Measurements from ENCODE around the gene SPRY1. TPM values are rescaled to one million over a fixed set of nuclear protein-coding genes. Genes with fewer than 3 reads are reported as not detected.

SPRY1 gene
- total RNA-seq, 4 donors from 2014 or later = 79.3 to 118 (median 98.4) TPM

DNA sequence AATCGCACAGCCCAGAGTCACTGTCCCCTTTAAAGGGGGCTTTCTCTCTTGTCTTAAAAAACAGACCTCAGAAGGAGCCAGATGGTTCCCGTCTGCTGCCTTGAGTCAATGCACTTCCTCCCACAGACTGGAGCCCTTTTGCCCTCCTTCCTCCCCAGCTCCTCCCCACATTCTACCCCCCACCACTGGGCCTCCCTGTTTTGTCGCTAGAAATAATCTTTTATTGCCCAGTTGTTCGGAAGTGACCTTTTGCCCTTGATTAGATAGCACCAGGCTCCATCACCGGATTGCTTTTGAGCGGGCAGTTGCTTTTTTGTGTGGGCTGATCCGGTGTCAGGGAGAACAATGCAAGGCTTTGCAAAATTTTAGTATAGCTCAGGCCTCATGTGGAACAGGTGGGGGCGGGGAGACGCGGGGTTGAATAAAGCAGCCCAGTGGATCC lies 47.7 kb downstream of the SPRY1 start:
- H3K4me3 ChIP-seq = no peak overlapping the region
- WGBS, 2 donors (ENCODE audit: low coverage in 1 of 2) = 24 to 26% methylated on average over 7 to 10 of the region's 10 CpGs

DNA sequence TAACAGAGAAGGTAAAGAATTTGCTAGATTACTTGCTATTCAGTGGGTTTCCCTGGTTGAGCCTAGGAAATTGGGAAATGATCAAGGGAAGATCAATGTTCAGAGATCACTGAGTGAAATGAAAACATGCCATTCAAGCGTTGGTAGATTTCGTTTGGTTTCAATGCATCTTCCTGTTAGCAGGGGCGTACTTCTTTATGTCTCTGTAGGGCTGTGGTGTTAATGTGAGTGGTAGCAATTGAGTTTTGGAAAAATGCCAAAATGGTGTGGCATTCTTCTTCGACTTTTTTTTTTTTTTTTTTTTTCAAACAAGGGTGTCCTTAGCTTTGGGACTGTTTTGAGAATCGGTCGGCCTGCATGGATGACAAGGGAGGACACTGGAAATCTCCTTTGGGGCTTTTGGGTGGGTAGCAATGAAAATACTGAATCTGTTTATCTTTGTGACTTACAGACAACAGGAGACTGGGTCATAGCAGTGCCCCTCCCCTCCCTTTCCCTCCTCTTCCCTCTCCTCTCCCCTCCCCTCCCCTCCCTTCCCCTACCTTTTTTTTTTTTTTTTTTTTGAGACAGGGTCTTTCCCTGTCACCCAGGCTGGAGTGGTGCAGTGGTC lies 50.4 kb downstream of the SPRY1 start:
- Histone ChIP-seq H3K27me3 (no peaks in the 10 kb centered on the region), H3K36me3 (no peaks in the 10 kb centered on the region), H3K9me3 (no peaks in the 10 kb centered on the region), H3K4me3 (no peak overlapping the region), H3K4me1 (peaks cover 0 to 16% (median 0%) of the 10 kb centered on the region in 3 donors), H3K27ac (no peak overlapping the region)
- no peak for TF ChIP-seq EP300 (IDR thresholded peaks at IDR 0.05)
- TF ChIP-seq, protein P1, sequence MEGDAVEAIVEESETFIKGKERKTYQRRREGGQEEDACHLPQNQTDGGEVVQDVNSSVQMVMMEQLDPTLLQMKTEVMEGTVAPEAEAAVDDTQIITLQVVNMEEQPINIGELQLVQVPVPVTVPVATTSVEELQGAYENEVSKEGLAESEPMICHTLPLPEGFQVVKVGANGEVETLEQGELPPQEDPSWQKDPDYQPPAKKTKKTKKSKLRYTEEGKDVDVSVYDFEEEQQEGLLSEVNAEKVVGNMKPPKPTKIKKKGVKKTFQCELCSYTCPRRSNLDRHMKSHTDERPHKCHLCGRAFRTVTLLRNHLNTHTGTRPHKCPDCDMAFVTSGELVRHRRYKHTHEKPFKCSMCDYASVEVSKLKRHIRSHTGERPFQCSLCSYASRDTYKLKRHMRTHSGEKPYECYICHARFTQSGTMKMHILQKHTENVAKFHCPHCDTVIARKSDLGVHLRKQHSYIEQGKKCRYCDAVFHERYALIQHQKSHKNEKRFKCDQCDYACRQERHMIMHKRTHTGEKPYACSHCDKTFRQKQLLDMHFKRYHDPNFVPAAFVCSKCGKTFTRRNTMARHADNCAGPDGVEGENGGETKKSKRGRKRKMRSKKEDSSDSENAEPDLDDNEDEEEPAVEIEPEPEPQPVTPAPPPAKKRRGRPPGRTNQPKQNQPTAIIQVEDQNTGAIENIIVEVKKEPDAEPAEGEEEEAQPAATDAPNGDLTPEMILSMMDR (IDR thresholded peaks at IDR 0.05) = no peak
- TF ChIP-seq POLR2A (IDR thresholded peaks at IDR 0.05) = no peak
- no peak for TF ChIP-seq POLR2AphosphoS5 (IDR thresholded peaks at IDR 0.05)
- no peak for ATAC-seq
- WGBS, 2 donors (ENCODE audit: low coverage in 1 of 2) = 64 to 67% methylated on average over 6 of the region's 6 CpGs

More for the DNA sequence above, 47.7 kb downstream of the SPRY1 start:
- Histone ChIP-seq H3K27ac (peak overlapping the region in 3 of 4 donors; percentile 22 to 52 (median 39)), H3K4me1 (peaks cover 0 to 16% (median 0%) of the 10 kb centered on the region in 3 donors), H3K36me3 (no peaks in the 10 kb centered on the region), H3K27me3 (no peaks in the 10 kb centered on the region), H3K9me3 (no peaks in the 10 kb centered on the region)
- TF ChIP-seq EP300 (IDR thresholded peaks at IDR 0.05) (no peak), POLR2AphosphoS5 (IDR thresholded peaks at IDR 0.05) (no peak), POLR2A (IDR thresholded peaks at IDR 0.05) (no peak)
- TF ChIP-seq, protein P1 (IDR thresholded peaks at IDR 0.05) = no peak
- peak; percentile 48 for ATAC-seq

DNA sequence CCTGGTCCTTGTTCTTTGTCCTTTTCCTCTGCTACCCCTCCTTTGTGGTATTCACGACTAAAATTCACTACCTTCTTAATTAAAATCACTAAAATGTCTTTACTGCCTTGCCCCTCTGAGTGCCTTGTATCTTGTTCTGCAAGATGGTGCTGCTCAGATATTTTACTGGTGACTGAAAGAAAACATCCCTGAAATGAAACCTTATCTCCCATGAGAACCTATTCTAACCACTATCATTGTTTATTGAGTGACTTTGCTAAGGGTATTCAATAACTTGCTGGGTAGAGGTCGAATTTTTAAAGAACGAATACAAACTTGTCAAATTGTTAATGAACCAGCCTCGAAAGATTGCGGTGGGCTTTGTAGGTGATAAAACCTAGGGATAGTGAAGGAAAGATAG lies 52.8 kb downstream of the SPRY1 start:
- Histone ChIP-seq H3K27me3 (no peaks in the 10 kb centered on the region), H3K27ac (no peak overlapping the region), H3K36me3 (no peaks in the 10 kb centered on the region), H3K9me3 (no peaks in the 10 kb centered on the region), H3K4me1 (peaks cover 0 to 11% (median 4%) of the 10 kb centered on the region in 3 donors), H3K4me3 (no peak overlapping the region)
- TF ChIP-seq POLR2AphosphoS5 (IDR thresholded peaks at IDR 0.05) (no peak), EP300 (IDR thresholded peaks at IDR 0.05) (no peak), POLR2A (IDR thresholded peaks at IDR 0.05) (no peak)
- TF ChIP-seq, protein P1 (IDR thresholded peaks at IDR 0.05) = no peak
- ATAC-seq = no peak
- 78 to 81% methylated on average over 4 to 5 of the region's 5 CpGs for WGBS, 2 donors (ENCODE audit: low coverage in 1 of 2)

DNA sequence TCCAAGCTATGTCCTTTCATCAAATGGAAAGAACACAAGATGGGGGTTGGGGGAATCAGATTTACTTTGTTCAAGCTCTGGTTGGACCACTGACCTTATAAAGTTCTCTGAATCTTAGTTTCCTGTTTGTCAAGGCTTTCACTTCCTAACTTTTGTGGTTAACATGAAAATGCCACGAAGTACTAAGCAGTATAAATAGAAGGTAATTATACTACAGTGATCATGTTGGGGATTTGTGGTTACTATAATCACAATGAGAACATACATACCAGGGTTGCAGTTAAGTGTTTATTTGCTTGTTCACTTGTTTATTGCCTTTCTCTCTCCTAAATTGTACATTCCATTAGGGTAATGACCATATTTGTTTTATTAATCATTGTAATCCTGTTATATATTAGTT lies 53.2 kb downstream of the SPRY1 start:
- 40 to 45% methylated on average over 1 of the region's 1 CpG for WGBS, 2 donors (ENCODE audit: low coverage in 1 of 2)
- H3K9me3 ChIP-seq = no peaks in the 10 kb centered on the region
- H3K27me3 ChIP-seq = no peaks in the 10 kb centered on the region
- H3K36me3 ChIP-seq = no peaks in the 10 kb centered on the region
- peaks cover 0 to 7% (median 4%) of the 10 kb centered on the region in 3 donors for H3K4me1 ChIP-seq
- no peak overlapping the region for H3K27ac ChIP-seq
- no peak overlapping the region for H3K4me3 ChIP-seq
- ATAC-seq = no peak
- no peak for TF ChIP-seq POLR2A (IDR thresholded peaks at IDR 0.05)
- no peak for TF ChIP-seq EP300 (IDR thresholded peaks at IDR 0.05)
- TF ChIP-seq POLR2AphosphoS5 (IDR thresholded peaks at IDR 0.05) = no peak

DNA sequence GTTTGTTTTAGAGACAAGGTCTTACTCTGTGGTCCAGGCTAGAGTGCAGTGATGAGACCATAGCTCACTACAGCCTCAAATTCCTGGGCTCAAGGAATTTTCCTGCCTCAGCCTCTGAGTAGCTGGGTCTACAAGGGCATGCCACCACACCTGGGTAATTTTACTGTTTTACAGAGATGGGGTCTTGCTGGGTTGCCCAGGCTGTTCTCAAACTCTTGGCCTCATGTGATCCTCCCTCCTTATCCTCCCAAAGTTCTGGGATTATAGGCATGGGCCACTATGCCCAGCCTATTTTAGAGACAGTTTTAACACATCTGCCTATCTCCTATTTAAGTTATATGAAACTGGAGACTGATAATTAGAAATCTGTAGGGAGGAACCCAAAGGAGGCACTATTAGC lies 53.8 kb downstream of the SPRY1 start:
- Histone ChIP-seq H3K27me3 (no peaks in the 10 kb centered on the region), H3K27ac (no peak overlapping the region), H3K9me3 (no peaks in the 10 kb centered on the region), H3K4me3 (no peak overlapping the region), H3K4me1 (peaks cover 0 to 7% (median 4%) of the 10 kb centered on the region in 3 donors), H3K36me3 (no peaks in the 10 kb centered on the region)
- no peak for ATAC-seq
- TF ChIP-seq, protein P1 (IDR thresholded peaks at IDR 0.05) = no peak
- no peak for TF ChIP-seq POLR2A (IDR thresholded peaks at IDR 0.05)
- no peak for TF ChIP-seq EP300 (IDR thresholded peaks at IDR 0.05)
